Bronchial epithelial cell (primary cell): ENCODE data around the gene LIPA. TPM values are rescaled to one million over a fixed set of nuclear protein-coding genes. Genes with fewer than 3 reads are reported as not detected.

Source experiments
- DNase-seq: peaks from one replicate; pipeline ENCODE4 v3.0.0-alpha.2; 2010; ENCODE audit warnings: low read depth
- FAIRE-seq: peaks from 2 replicates; lab custom pipeline; 2011; peaks lifted over from hg19 to GRCh38; lab: Jason Lieb, UNC
- H3K27me3 ChIP-seq: 2 replicates; pipeline ENCODE4 v1.5.1; 2011; ENCODE audit warnings: low read length; ENCODE audit not compliant: control insufficient read depth, insufficient read depth
- H3K36me3 ChIP-seq: 2 replicates; pipeline ENCODE4 v1.5.1; 2011; ENCODE audit warnings: low read length; ENCODE audit not compliant: control insufficient read depth, insufficient read depth
- H3K4me3 ChIP-seq: 2 replicates; pipeline ENCODE4 v1.5.1; 2011; ENCODE audit warnings: mild to moderate bottlenecking, low read depth, low read length, control low read depth
- CTCF ChIP-seq: IDR thresholded peaks from 2 replicates; pipeline ENCODE4 v1.5.1; 2011; ENCODE audit warnings: mild to moderate bottlenecking, moderate library complexity, low read length, control low read depth, inconsistent platforms; ENCODE audit not compliant: insufficient read depth, severe bottlenecking
- total RNA-seq: library from RNA; depleted of rRNA; stranded (reverse); fragments of >200 nt; gene quantifications from 2 replicates; pipeline ENCODE4 v1.2.1, GENCODE V29; 2014

The LIPA gene
- total RNA-seq, 1 donor from 2014 or later, result 20.8 TPM

- DNase-seq (peak; percentile 56), FAIRE-seq (peak; percentile 7)
- Histone ChIP-seq H3K4me3 (no peak overlapping the region), H3K36me3 (no peaks in the 10 kb centered on the region), H3K27me3 (no peaks in the 10 kb centered on the region)
- no peak for TF ChIP-seq CTCF
Measured at GRCh38 chr10:89281606-89282395, 30.2 kb upstream of the LIPA start.

- no peaks in the 10 kb centered on the region for H3K36me3 ChIP-seq
- no peak for FAIRE-seq
- DNase-seq, result no peak
- H3K27me3 ChIP-seq, result no peaks in the 10 kb centered on the region
- no peak overlapping the region for H3K4me3 ChIP-seq
- no peak for TF ChIP-seq CTCF
Measured at GRCh38 chr10:89280508-89280907, 28.9 kb upstream of the LIPA start.

GRCh38 chr10:89279421-89279869, 27.9 kb upstream of the LIPA start:
- Histone ChIP-seq H3K4me3 (no peak overlapping the region), H3K27me3 (no peaks in the 10 kb centered on the region), H3K36me3 (no peaks in the 10 kb centered on the region)
- FAIRE-seq (no peak), DNase-seq (peak; percentile 67)
- no peak for TF ChIP-seq CTCF

- Histone ChIP-seq H3K36me3 (no peaks in the 10 kb centered on the region), H3K4me3 (no peak overlapping the region), H3K27me3 (no peaks in the 10 kb centered on the region)
- no peak for TF ChIP-seq CTCF
- no peak for FAIRE-seq
- no peak for DNase-seq
Measured at GRCh38 chr10:89278900-89279392, 27.4 kb upstream of the LIPA start.

- no peaks in the 10 kb centered on the region for H3K36me3 ChIP-seq
- H3K4me3 ChIP-seq, result no peak overlapping the region
- FAIRE-seq, result peak; percentile 76
- TF ChIP-seq CTCF, result no peak
- DNase-seq, result peak; percentile 99
- H3K27me3 ChIP-seq, result no peaks in the 10 kb centered on the region
Measured at GRCh38 chr10:89278034-89278535, 26.5 kb upstream of the LIPA start.

- peak; percentile 93 for DNase-seq
- Histone ChIP-seq H3K27me3 (no peaks in the 10 kb centered on the region), H3K36me3 (no peaks in the 10 kb centered on the region), H3K4me3 (no peak overlapping the region)
- no peak for TF ChIP-seq CTCF
- FAIRE-seq, result no peak
Measured at GRCh38 chr10:89275383-89275782, 23.8 kb upstream of the LIPA start.
